GM18498 (cell line): ENCODE results near the gene RTN4RL1.

ENCODE experiments used
- ATAC-seq: cut with Tn5 transposase; IDR thresholded peaks from one replicate; pipeline ENCODE4 v1.9.1; 2021; ENCODE audit warnings: mild to moderate bottlenecking, moderate library complexity; ENCODE audit not compliant: unreplicated experiment

Gene RTN4RL1

GRCh38 chr17:1951920-1952319 is 73.2 kb downstream of the RTN4RL1 start:
- ATAC-seq, result no peak

GRCh38 chr17:1949754-1950153 is 75.4 kb downstream of the RTN4RL1 start:
- no peak for ATAC-seq

- no peak for ATAC-seq
Observed at GRCh38 chr17:1948517-1948825, 76.7 kb downstream of the RTN4RL1 start.

GRCh38 chr17:1947743-1948516 is 77.2 kb downstream of the RTN4RL1 start:
- ATAC-seq, result no peak

- ATAC-seq, result no peak
Observed at GRCh38 chr17:1947229-1947742, 77.8 kb downstream of the RTN4RL1 start.

GRCh38 chr17:1946021-1946932 is 78.9 kb downstream of the RTN4RL1 start:
- no peak for ATAC-seq

- no peak for ATAC-seq
Observed at GRCh38 chr17:1945621-1946020, 79.5 kb downstream of the RTN4RL1 start.

- ATAC-seq, result no peak
Observed at GRCh38 chr17:1943436-1943831, 81.7 kb downstream of the RTN4RL1 start.

GRCh38 chr17:1942666-1943435 is 82.3 kb downstream of the RTN4RL1 start:
- no peak for ATAC-seq

GRCh38 chr17:1942066-1942365 is 83.1 kb downstream of the RTN4RL1 start:
- no peak for ATAC-seq

- no peak for ATAC-seq
Observed at GRCh38 chr17:1941272-1942065, 83.7 kb downstream of the RTN4RL1 start.

GRCh38 chr17:1940810-1941185 is 84.3 kb downstream of the RTN4RL1 start:
- ATAC-seq, result no peak

- ATAC-seq, result no peak
Observed at GRCh38 chr17:1939981-1940809, 84.9 kb downstream of the RTN4RL1 start.

- no peak for ATAC-seq
Observed at GRCh38 chr17:1937461-1937860, 87.7 kb downstream of the RTN4RL1 start.

GRCh38 chr17:1936766-1937165 is 88.4 kb downstream of the RTN4RL1 start:
- no peak for ATAC-seq

GRCh38 chr17:1934901-1935300 is 90.2 kb downstream of the RTN4RL1 start:
- no peak for ATAC-seq

GRCh38 chr17:1933875-1934715 is 91.0 kb downstream of the RTN4RL1 start:
- no peak for ATAC-seq

GRCh38 chr17:1931844-1932579 is 93.1 kb downstream of the RTN4RL1 start:
- no peak for ATAC-seq
